HL-60 (cell line): Measurements from ENCODE around the gene C1QTNF3.

ENCODE experiments used
- CTCF ChIP-seq: IDR thresholded peaks from one replicate; pipeline ENCODE4 v1.5.1; 2011; ENCODE audit warnings: low read length, control low read depth, inconsistent platforms; ENCODE audit not compliant: insufficient read depth
- GABPA ChIP-seq: IDR thresholded peaks from 2 replicates; pipeline ENCODE4 v1.6.1; 2012; ENCODE audit warnings: low read depth
- POLR2AphosphoS5 ChIP-seq: IDR thresholded peaks from 2 replicates; pipeline ENCODE4 v1.6.1; 2012; ENCODE audit warnings: low read depth

- TF ChIP-seq CTCF (no peak), POLR2AphosphoS5 (no peak), GABPA (no peak)
Observed at GRCh38 chr5:34039398-34040157, 3.4 kb downstream of the C1QTNF3 start.
